ENCODE results near the gene NCKAP5L.

NCKAP5L gene

GRCh38 chr12:49794021-49794420 is 34.2 kb downstream of the NCKAP5L start:
- H3K36me3 ChIP-seq (ENCODE audit: control insufficient read depth in 2 of 2, insufficient read depth in 2 of 2, low read length in 2 of 2), result peaks cover 2 to 8% of the 10 kb centered on the region in 2 donors

GRCh38 chr12:49793620-49794019 is 34.6 kb downstream of the NCKAP5L start:
- no peak overlapping the region for H3K4me3 ChIP-seq (ENCODE audit: low read length in 2 of 2)
- H3K9me3 ChIP-seq (ENCODE audit: control insufficient read depth in 2 of 2, low read length in 2 of 2), result no peaks in the 10 kb centered on the region
- no peaks in the 10 kb centered on the region for H3K27me3 ChIP-seq (ENCODE audit: control insufficient read depth in 2 of 2, insufficient read depth in 2 of 2, low read length in 2 of 2)
- no peaks in the 10 kb centered on the region for H3K4me1 ChIP-seq (ENCODE audit: control insufficient read depth in 2 of 2, insufficient read depth in 2 of 2, low read length in 2 of 2)
- H3K9ac ChIP-seq (ENCODE audit: low read depth in 1 of 2, low read length in 2 of 2), result no peak overlapping the region
- H3K27ac ChIP-seq (ENCODE audit: low read depth in 2 of 2, low read length in 2 of 2), result no peak overlapping the region
- H3K36me3 ChIP-seq (ENCODE audit: control insufficient read depth in 2 of 2, insufficient read depth in 2 of 2, low read length in 2 of 2), result peaks cover 2 to 5% of the 10 kb centered on the region in 2 donors

More at GRCh38 chr12:49794021-49794420, 34.2 kb downstream of the NCKAP5L start:
- Histone ChIP-seq H3K9ac (ENCODE audit: low read depth in 1 of 2, low read length in 2 of 2) (no peak overlapping the region), H3K27ac (ENCODE audit: low read depth in 2 of 2, low read length in 2 of 2) (no peak overlapping the region), H3K9me3 (ENCODE audit: control insufficient read depth in 2 of 2, low read length in 2 of 2) (no peaks in the 10 kb centered on the region), H3K27me3 (ENCODE audit: control insufficient read depth in 2 of 2, insufficient read depth in 2 of 2, low read length in 2 of 2) (no peaks in the 10 kb centered on the region), H3K4me1 (ENCODE audit: control insufficient read depth in 2 of 2, insufficient read depth in 2 of 2, low read length in 2 of 2) (no peaks in the 10 kb centered on the region), H3K4me3 (ENCODE audit: low read length in 2 of 2) (no peak overlapping the region)

- Histone ChIP-seq H3K9me3 (ENCODE audit: control insufficient read depth in 2 of 2, low read length in 2 of 2) (no peaks in the 10 kb centered on the region), H3K9ac (ENCODE audit: low read depth in 1 of 2, low read length in 2 of 2) (no peak overlapping the region), H3K4me3 (ENCODE audit: low read length in 2 of 2) (no peak overlapping the region), H3K27ac (ENCODE audit: low read depth in 2 of 2, low read length in 2 of 2) (no peak overlapping the region), H3K27me3 (ENCODE audit: control insufficient read depth in 2 of 2, insufficient read depth in 2 of 2, low read length in 2 of 2) (no peaks in the 10 kb centered on the region), H3K36me3 (ENCODE audit: control insufficient read depth in 2 of 2, insufficient read depth in 2 of 2, low read length in 2 of 2) (peaks cover 2 to 5% of the 10 kb centered on the region in 2 donors), H3K4me1 (ENCODE audit: control insufficient read depth in 2 of 2, insufficient read depth in 2 of 2, low read length in 2 of 2) (no peaks in the 10 kb centered on the region)
Measured at GRCh38 chr12:49792976-49793580, 35.1 kb downstream of the NCKAP5L start.

GRCh38 chr12:49792181-49792970 is 35.8 kb downstream of the NCKAP5L start:
- H3K27me3 ChIP-seq (ENCODE audit: control insufficient read depth in 2 of 2, insufficient read depth in 2 of 2, low read length in 2 of 2), result no peaks in the 10 kb centered on the region
- H3K9me3 ChIP-seq (ENCODE audit: control insufficient read depth in 2 of 2, low read length in 2 of 2), result peaks cover 0 to 2% of the 10 kb centered on the region in 2 donors
- H3K36me3 ChIP-seq (ENCODE audit: control insufficient read depth in 2 of 2, insufficient read depth in 2 of 2, low read length in 2 of 2), result no peaks in the 10 kb centered on the region
- no peak overlapping the region for H3K27ac ChIP-seq (ENCODE audit: low read depth in 2 of 2, low read length in 2 of 2)
- H3K4me1 ChIP-seq (ENCODE audit: control insufficient read depth in 2 of 2, insufficient read depth in 2 of 2, low read length in 2 of 2), result no peaks in the 10 kb centered on the region
- H3K9ac ChIP-seq (ENCODE audit: low read depth in 1 of 2, low read length in 2 of 2), result no peak overlapping the region
- H3K4me3 ChIP-seq (ENCODE audit: low read length in 2 of 2), result no peak overlapping the region

GRCh38 chr12:49791700-49792099 is 36.5 kb downstream of the NCKAP5L start:
- no peak overlapping the region for H3K9ac ChIP-seq (ENCODE audit: low read depth in 1 of 2, low read length in 2 of 2)
- peaks cover 0 to 2% of the 10 kb centered on the region in 2 donors for H3K9me3 ChIP-seq (ENCODE audit: control insufficient read depth in 2 of 2, low read length in 2 of 2)
- no peaks in the 10 kb centered on the region for H3K36me3 ChIP-seq (ENCODE audit: control insufficient read depth in 2 of 2, insufficient read depth in 2 of 2, low read length in 2 of 2)
- H3K4me3 ChIP-seq (ENCODE audit: low read length in 2 of 2), result no peak overlapping the region
- no peaks in the 10 kb centered on the region for H3K4me1 ChIP-seq (ENCODE audit: control insufficient read depth in 2 of 2, insufficient read depth in 2 of 2, low read length in 2 of 2)
- no peak overlapping the region for H3K27ac ChIP-seq (ENCODE audit: low read depth in 2 of 2, low read length in 2 of 2)
- no peaks in the 10 kb centered on the region for H3K27me3 ChIP-seq (ENCODE audit: control insufficient read depth in 2 of 2, insufficient read depth in 2 of 2, low read length in 2 of 2)

GRCh38 chr12:49790741-49791555 is 37.3 kb downstream of the NCKAP5L start:
- Histone ChIP-seq H3K4me3 (ENCODE audit: low read length in 2 of 2) (no peak overlapping the region), H3K4me1 (ENCODE audit: control insufficient read depth in 2 of 2, insufficient read depth in 2 of 2, low read length in 2 of 2) (no peaks in the 10 kb centered on the region), H3K9ac (ENCODE audit: low read depth in 1 of 2, low read length in 2 of 2) (no peak overlapping the region), H3K27me3 (ENCODE audit: control insufficient read depth in 2 of 2, insufficient read depth in 2 of 2, low read length in 2 of 2) (no peaks in the 10 kb centered on the region), H3K9me3 (ENCODE audit: control insufficient read depth in 2 of 2, low read length in 2 of 2) (peaks cover 0 to 2% of the 10 kb centered on the region in 2 donors), H3K36me3 (ENCODE audit: control insufficient read depth in 2 of 2, insufficient read depth in 2 of 2, low read length in 2 of 2) (no peaks in the 10 kb centered on the region), H3K27ac (ENCODE audit: low read depth in 2 of 2, low read length in 2 of 2) (no peak overlapping the region)

GRCh38 chr12:49789992-49790391 is 38.2 kb downstream of the NCKAP5L start:
- H3K27me3 ChIP-seq (ENCODE audit: control insufficient read depth in 2 of 2, insufficient read depth in 2 of 2, low read length in 2 of 2), result no peaks in the 10 kb centered on the region
- H3K9me3 ChIP-seq (ENCODE audit: control insufficient read depth in 2 of 2, low read length in 2 of 2), result peaks cover 0 to 2% of the 10 kb centered on the region in 2 donors
- H3K9ac ChIP-seq (ENCODE audit: low read depth in 1 of 2, low read length in 2 of 2), result no peak overlapping the region
- H3K27ac ChIP-seq (ENCODE audit: low read depth in 2 of 2, low read length in 2 of 2), result no peak overlapping the region
- no peaks in the 10 kb centered on the region for H3K4me1 ChIP-seq (ENCODE audit: control insufficient read depth in 2 of 2, insufficient read depth in 2 of 2, low read length in 2 of 2)
- H3K36me3 ChIP-seq (ENCODE audit: control insufficient read depth in 2 of 2, insufficient read depth in 2 of 2, low read length in 2 of 2), result no peaks in the 10 kb centered on the region
- H3K4me3 ChIP-seq (ENCODE audit: low read length in 2 of 2), result no peak overlapping the region

GRCh38 chr12:49787672-49788071 is 40.5 kb downstream of the NCKAP5L start:
- no peak overlapping the region for H3K27ac ChIP-seq (ENCODE audit: low read depth in 2 of 2, low read length in 2 of 2)
- no peak overlapping the region for H3K9ac ChIP-seq (ENCODE audit: low read depth in 1 of 2, low read length in 2 of 2)
- no peaks in the 10 kb centered on the region for H3K36me3 ChIP-seq (ENCODE audit: control insufficient read depth in 2 of 2, insufficient read depth in 2 of 2, low read length in 2 of 2)
- no peaks in the 10 kb centered on the region for H3K4me1 ChIP-seq (ENCODE audit: control insufficient read depth in 2 of 2, insufficient read depth in 2 of 2, low read length in 2 of 2)
- H3K27me3 ChIP-seq (ENCODE audit: control insufficient read depth in 2 of 2, insufficient read depth in 2 of 2, low read length in 2 of 2), result no peaks in the 10 kb centered on the region
- no peak overlapping the region for H3K4me3 ChIP-seq (ENCODE audit: low read length in 2 of 2)
- peaks cover 0 to 2% of the 10 kb centered on the region in 2 donors for H3K9me3 ChIP-seq (ENCODE audit: control insufficient read depth in 2 of 2, low read length in 2 of 2)

- no peak overlapping the region for H3K27ac ChIP-seq (ENCODE audit: low read depth in 2 of 2, low read length in 2 of 2)
- peaks cover 0 to 2% of the 10 kb centered on the region in 2 donors for H3K9me3 ChIP-seq (ENCODE audit: control insufficient read depth in 2 of 2, low read length in 2 of 2)
- H3K9ac ChIP-seq (ENCODE audit: low read depth in 1 of 2, low read length in 2 of 2), result no peak overlapping the region
- H3K36me3 ChIP-seq (ENCODE audit: control insufficient read depth in 2 of 2, insufficient read depth in 2 of 2, low read length in 2 of 2), result no peaks in the 10 kb centered on the region
- H3K4me3 ChIP-seq (ENCODE audit: low read length in 2 of 2), result no peak overlapping the region
- peaks cover 0 to 2% of the 10 kb centered on the region in 2 donors for H3K27me3 ChIP-seq (ENCODE audit: control insufficient read depth in 2 of 2, insufficient read depth in 2 of 2, low read length in 2 of 2)
- H3K4me1 ChIP-seq (ENCODE audit: control insufficient read depth in 2 of 2, insufficient read depth in 2 of 2, low read length in 2 of 2), result no peaks in the 10 kb centered on the region
Measured at GRCh38 chr12:49784756-49785409, 43.3 kb downstream of the NCKAP5L start.
